Motor neuron (in vitro differentiated cells): Measurements from ENCODE around the gene WDFY3. TPM values are rescaled to one million over a fixed set of nuclear protein-coding genes. Genes with fewer than 3 reads are reported as not detected.
"Not testable (repeated sequence)": the region's sequence is repeated elsewhere in the genome, so short reads cannot be mapped to it uniquely, and the experiment has no call there.

Source experiments
- ATAC-seq, 8 experiments: fragments of 200-7000 bp; cut with Tn5 transposase; replicated peaks in 6 of 8; 2 replicates each; pipeline ENCODE4 v1.8.0; 2021; ENCODE audit warnings: mild to moderate bottlenecking in 8 of 8, moderate library complexity in 8 of 8
- H3K27ac ChIP-seq, 2 donors: fragments of 250-450 bp; sonication (Bioruptor Pico); 2 replicates each; pipeline ENCODE4 v1.9.0; 2021; ENCODE audit warnings: antibody characterized with exemption in 2 of 2, mild to moderate bottlenecking in 2 of 2, moderate library complexity in 1 of 2
- H3K4me1 ChIP-seq, 2 donors: fragments of 250-450 bp; sonication (Bioruptor Pico); replicated peaks in 1 of 2; 2 replicates each; pipeline ENCODE4 v1.6.1; 2021; ENCODE audit warnings: antibody characterized with exemption in 2 of 2, mild to moderate bottlenecking in 2 of 2, moderate library complexity in 1 of 2
- H3K4me3 ChIP-seq, 5 donors: fragments of 250-450 bp; sonication (Bioruptor Pico); 2 replicates each; pipeline ENCODE4 v1.9.0; 2021; ENCODE audit warnings: antibody characterized with exemption in 5 of 5, mild to moderate bottlenecking in 5 of 5, moderate library complexity in 4 of 5
- WGBS, 10 experiments: fragments of 450-650 bp; shearing (Covaris generic); methylation state at CpG; one replicate each; pipeline ENCODE4 v1.0.0; 2022; 5-methylcytosine and 5-hydroxymethylcytosine counted together
- in situ Hi-C, 9 experiments: fragments of 400-800 bp; cut with MboI; loops; one replicate each; pipeline ENCODE4 v1.15.0; 2021; ENCODE audit warnings: low sequenced_read_pairs in 9 of 9, low pct_unique_long_range_greater_than_20kb in 2 of 9; ENCODE audit not compliant: unreplicated experiment in 9 of 9
- total RNA-seq, 8 experiments: library from RNA; unstranded; fragments of 300-600 nt; gene quantifications; 2 replicates each; pipeline versions ENCODE4 v1.2.3 to v1.2.4, GENCODE V29; 2022

WDFY3 gene
- total RNA-seq, 8 experiments from 2014 or later, result 41.2 to 155 (median 52.1) TPM

DNA sequence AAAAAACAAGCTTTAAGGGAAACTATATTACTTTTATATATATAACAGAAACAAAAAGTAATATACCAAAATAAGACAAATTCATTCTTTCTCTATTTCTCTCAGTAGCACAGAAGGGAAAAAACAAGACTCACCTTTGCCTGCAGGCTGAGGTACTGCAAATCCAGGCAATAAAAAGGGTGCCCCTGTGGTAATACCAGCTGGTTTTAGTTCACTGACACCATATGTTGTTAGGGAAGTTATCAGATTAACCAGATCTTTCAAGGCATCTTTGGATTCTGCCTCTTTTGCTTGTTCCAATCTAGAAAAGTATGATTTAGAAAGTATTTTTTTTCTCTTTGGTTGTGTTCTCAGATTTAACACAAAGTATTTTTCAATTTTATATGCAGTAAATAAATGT lies 139.8 kb downstream of the WDFY3 start:
- H3K4me1 ChIP-seq, result no peaks in the 10 kb centered on the region
- no peak for ATAC-seq
- no peak overlapping the region for H3K27ac ChIP-seq
- in situ Hi-C loops, result loop anchor here in 1 of 9 experiments (25.0 kb wide), 1 partner anchor 136 kb away; the partner anchor contains the start of gene WDFY3
- H3K4me3 ChIP-seq, result no peak overlapping the region

DNA sequence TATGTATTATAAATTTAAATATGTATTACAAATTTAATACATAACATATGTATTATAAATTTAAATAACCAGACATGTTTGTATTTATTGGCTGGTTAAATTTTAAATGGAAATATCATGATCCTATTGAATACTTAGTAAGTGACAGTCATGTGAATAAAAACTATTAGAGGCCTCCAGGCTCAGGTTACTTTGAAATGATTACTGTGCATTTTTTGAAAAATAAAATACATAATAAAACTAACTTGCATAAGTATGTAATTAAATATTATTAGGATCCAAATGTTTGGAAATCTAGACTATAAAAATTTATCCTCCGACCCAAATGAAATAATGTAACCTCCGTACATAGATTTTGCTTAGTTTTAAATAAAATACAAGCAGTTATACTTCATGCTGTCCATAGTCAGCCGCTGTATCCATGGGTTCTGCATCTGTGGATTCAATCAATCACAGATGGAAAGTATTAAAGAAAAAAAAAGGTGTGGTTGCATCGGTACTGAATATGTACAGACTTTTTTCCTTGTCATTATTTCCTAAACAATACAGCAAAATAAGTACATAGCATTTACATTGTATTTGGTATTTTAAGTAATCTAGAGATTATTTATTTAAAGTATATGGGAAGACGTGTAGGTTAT lies 140.7 kb downstream of the WDFY3 start:
- WGBS, 10 experiments, result 8 to 100% (median 93%) methylated on average over 1 to 5 of the region's 5 CpGs
- no peaks in the 10 kb centered on the region for H3K4me1 ChIP-seq
- no peak overlapping the region for H3K27ac ChIP-seq
- peak in 3 of 8 experiments; percentile 54 to 70 (median 64) for ATAC-seq
- in situ Hi-C loops, result loop anchor here in 1 of 9 experiments (25.0 kb wide), 1 partner anchor 136 kb away; the partner anchor contains the start of gene WDFY3
- H3K4me3 ChIP-seq, result no peak overlapping the region

- Histone ChIP-seq H3K27ac (no peak overlapping the region), H3K4me1 (no peaks in the 10 kb centered on the region), H3K4me3 (no peak overlapping the region)
- in situ Hi-C loops, result no loop called here
- peak in 1 of 8 experiments; percentile 10 for ATAC-seq
- whole genome bisulfite sequencing, 10 experiments, result 100% methylated on average over 1 of the region's 1 CpG; no CpG with 5 or more reads in 8 of the 10 experiments
Measured at GRCh38 chr4:84821064-84821463, 145.4 kb downstream of the WDFY3 start.

GRCh38 chr4:84814094-84814750 lies 152.3 kb downstream of the WDFY3 start:
- in situ Hi-C loops, result no loop called here
- Histone ChIP-seq H3K4me3 (no peak overlapping the region), H3K4me1 (peaks cover 0 to 2% of the 10 kb centered on the region in 2 donors), H3K27ac (no peak overlapping the region)
- WGBS, 10 experiments, result 75 to 100% (median 89%) methylated on average over 1 to 5 of the region's 5 CpGs
- peak; percentile 34 to 100 (median 100) for ATAC-seq

DNA sequence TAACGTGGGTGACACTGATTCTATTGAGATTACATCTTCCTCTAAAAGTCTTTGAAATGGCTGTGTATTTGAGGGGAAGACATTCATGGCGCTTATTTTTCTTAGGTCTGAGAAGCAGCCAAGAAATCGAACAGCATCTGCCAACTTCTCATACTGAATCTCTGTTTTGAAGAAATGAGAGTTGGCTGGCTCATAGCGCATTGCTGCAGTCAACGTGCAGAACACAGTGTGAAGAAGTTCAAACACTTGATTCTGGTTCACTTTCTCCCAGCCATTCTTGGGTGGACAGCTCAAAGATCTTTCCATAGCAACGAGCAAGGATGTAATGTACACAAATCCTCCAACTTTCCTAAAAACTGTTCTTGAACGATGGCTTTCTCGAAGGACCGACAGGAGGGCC lies 156.5 kb downstream of the WDFY3 start:
- H3K27ac ChIP-seq, result no peak overlapping the region
- 27 to 98% (median 89%) methylated on average over 1 to 9 of the region's 9 CpGs for WGBS, 10 experiments
- no peak overlapping the region for H3K4me3 ChIP-seq
- in situ Hi-C loops, result no loop called here
- peak in 1 of 8 experiments; percentile 48 for ATAC-seq
- H3K4me1 ChIP-seq, result peaks cover 0 to 2% of the 10 kb centered on the region in 2 donors

GRCh38 chr4:84808332-84808731 lies 158.2 kb downstream of the WDFY3 start:
- peak in 1 of 8 experiments; percentile 19 for ATAC-seq
- Histone ChIP-seq H3K27ac (no peak overlapping the region), H3K4me1 (no peaks in the 10 kb centered on the region), H3K4me3 (no peak overlapping the region)
- 22 to 100% (median 76%) methylated on average over 1 to 2 of the region's 2 CpGs for WGBS, 10 experiments
- in situ Hi-C loops, result no loop called here

DNA sequence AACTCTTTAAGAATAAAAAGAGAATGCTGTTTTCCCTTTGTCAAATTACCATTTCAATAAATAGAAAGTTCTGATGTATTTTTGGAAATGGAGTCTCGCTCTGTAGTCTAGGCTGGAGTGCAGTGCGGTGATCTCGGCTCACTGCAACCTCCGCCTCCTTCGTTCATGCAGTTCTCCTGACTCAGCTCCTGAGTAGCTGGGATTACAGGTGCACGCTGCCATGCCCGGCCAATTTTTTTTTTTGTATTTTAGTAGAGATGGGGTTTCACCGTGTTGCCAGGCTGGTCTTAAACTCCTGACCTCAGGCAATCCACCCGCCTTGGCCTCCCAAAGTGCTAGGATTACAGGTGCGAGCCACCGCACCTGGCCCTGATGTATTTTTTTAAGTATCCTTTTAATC lies 159.9 kb downstream of the WDFY3 start:
- WGBS, 10 experiments, result 90 to 100% (median 96%) methylated on average over 4 to 10 of the region's 11 CpGs; no CpG with 5 or more reads in 1 of the 10 experiments
- in situ Hi-C loops, result not testable (repeated sequence)

DNA sequence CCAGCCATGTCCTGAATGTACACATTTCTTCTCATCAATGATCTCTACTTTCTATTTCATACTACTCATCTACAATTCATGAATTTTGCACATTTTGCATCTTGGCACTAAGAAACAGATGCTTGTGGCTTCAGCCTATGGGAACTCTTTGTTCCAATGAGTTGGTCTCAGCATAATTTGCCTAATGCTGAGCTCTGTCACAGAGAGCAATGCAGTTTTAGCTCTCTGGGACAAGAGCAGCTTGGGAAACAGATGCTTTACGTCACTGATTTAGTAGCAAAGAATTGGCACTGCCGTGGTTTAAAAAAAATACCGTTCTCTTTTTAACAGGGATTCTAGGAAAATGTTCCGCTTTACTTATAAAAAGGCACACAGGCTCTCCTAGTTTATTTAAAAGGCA lies 162.4 kb downstream of the WDFY3 start:
- ATAC-seq, result peak in 5 of 8 experiments; percentile 23 to 100 (median 99)
- Histone ChIP-seq H3K27ac (no peak overlapping the region), H3K4me1 (no peaks in the 10 kb centered on the region), H3K4me3 (no peak overlapping the region)
- WGBS, 10 experiments, result 4 to 100% (median 62%) methylated on average over 2 to 4 of the region's 4 CpGs
- in situ Hi-C loops, result no loop called here

More for the DNA sequence above, 159.9 kb downstream of the WDFY3 start:
- ATAC-seq, H3K4me1 ChIP-seq, H3K4me3 ChIP-seq, H3K27ac ChIP-seq: not testable (repeated sequence)

GRCh38 chr4:84803720-84804119 lies 162.8 kb downstream of the WDFY3 start:
- Histone ChIP-seq H3K4me3 (no peak overlapping the region), H3K27ac (no peak overlapping the region), H3K4me1 (no peaks in the 10 kb centered on the region)
- peak in 3 of 8 experiments; percentile 50 to 56 (median 51) for ATAC-seq
- in situ Hi-C loops, result no loop called here
- WGBS, 10 experiments, result 33 to 100% (median 80%) methylated on average over 1 of the region's 1 CpG; no CpG with 5 or more reads in 1 of the 10 experiments

- in situ Hi-C loops, result no loop called here
- Histone ChIP-seq H3K4me3 (no peak overlapping the region), H3K27ac (no peak overlapping the region), H3K4me1 (no peaks in the 10 kb centered on the region)
- 69 to 100% (median 100%) methylated on average over 1 to 2 of the region's 2 CpGs; no CpG with 5 or more reads in 3 of the 10 experiments for WGBS, 10 experiments
- ATAC-seq, result no peak
Measured at GRCh38 chr4:84803116-84803515, 163.4 kb downstream of the WDFY3 start.

GRCh38 chr4:84800256-84800655 lies 166.2 kb downstream of the WDFY3 start:
- Histone ChIP-seq H3K4me3 (no peak overlapping the region), H3K4me1 (peaks cover 8 to 10% of the 10 kb centered on the region in 2 donors), H3K27ac (no peak overlapping the region)
- no peak for ATAC-seq
- in situ Hi-C loops, result no loop called here

DNA sequence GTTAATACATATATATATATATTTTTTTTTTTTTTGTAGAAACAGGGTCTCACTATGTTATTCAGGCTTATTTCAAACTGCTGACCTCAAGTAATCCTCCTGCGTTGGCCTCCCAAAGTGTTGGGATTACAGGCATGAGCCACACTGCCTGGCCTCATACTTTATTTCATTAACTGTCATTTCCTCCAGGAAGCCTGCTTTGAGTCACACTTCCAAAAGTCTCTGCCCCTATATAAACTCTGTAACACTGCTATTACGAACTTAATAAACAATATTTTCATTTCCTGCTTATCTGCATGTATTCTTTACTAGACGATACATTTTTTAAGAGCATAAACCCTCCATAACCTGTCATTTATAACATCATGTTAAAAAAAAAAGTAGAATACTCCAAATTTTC lies 167.2 kb downstream of the WDFY3 start:
- in situ Hi-C loops, result no loop called here
- peaks cover 8 to 10% of the 10 kb centered on the region in 2 donors for H3K4me1 ChIP-seq
- no peak for ATAC-seq
- 81 to 100% (median 97%) methylated on average over 1 to 3 of the region's 3 CpGs; no CpG with 5 or more reads in 1 of the 10 experiments for WGBS, 10 experiments
- H3K4me3 ChIP-seq, result no peak overlapping the region
- H3K27ac ChIP-seq, result no peak overlapping the region

- in situ Hi-C loops, result no loop called here
- no peak overlapping the region for H3K4me3 ChIP-seq
- WGBS, 10 experiments, result 13 to 100% (median 79%) methylated on average over 1 to 3 of the region's 3 CpGs
- H3K4me1 ChIP-seq, result peaks cover 8 to 10% of the 10 kb centered on the region in 2 donors
- peak in 5 of 8 experiments; percentile 61 to 92 (median 75) for ATAC-seq
- no peak overlapping the region for H3K27ac ChIP-seq
Measured at GRCh38 chr4:84796394-84796793, 170.1 kb downstream of the WDFY3 start.
